ENCODE data around the gene TM4SF4.

GRCh38 chr3:149426325-149426724, 48.2 kb upstream of the TM4SF4 start:
- TF ChIP-seq CTCF (IDR thresholded peaks at IDR 0.05) (no peak), ATF2 (CRISPR knock-in tag; IDR thresholded peaks at IDR 0.05; ENCODE audit: borderline replicate concordance, low read depth) (no peak), USF2 (CRISPR knock-in tag; IDR thresholded peaks at IDR 0.05) (no peak), CBFB (CRISPR knock-in tag; IDR thresholded peaks at IDR 0.05; ENCODE audit: low read depth) (no peak), PRRX2 (CRISPR knock-in tag; IDR thresholded peaks at IDR 0.05) (no peak), ETV6 (CRISPR knock-in tag; IDR thresholded peaks at IDR 0.05) (no peak)
